Measurements from ENCODE around the gene WASF3.
"Not testable (repeated sequence)": the region's sequence is repeated elsewhere in the genome, so short reads cannot be mapped to it uniquely, and the experiment has no call there.

Gene WASF3

DNA sequence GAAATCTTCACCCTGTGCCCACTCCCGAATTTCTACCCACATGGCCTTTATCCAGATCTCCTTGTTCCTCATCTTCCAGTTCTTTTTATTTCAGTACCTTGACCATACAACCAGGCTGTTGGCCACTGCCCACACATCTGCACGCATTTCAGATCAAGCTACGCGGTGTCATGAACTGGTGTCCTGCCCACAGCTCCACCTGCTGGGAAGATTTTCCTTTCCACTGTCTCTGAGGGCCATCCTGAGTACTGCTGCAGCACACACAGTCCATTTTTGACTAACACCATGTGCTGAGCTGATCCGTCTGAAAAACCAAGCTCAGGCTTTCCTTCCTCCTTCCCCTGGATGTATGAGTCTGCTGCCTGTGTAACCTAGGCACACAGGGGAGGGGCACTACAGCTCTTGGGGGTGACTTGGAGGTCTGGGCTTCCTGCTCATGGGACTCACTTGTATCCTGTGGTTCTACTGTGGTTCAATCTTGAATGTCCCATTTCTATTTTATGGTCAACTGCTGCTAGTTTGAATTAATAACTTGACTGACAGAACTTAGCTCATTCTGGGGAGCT lies 71.9 kb downstream of the WASF3 start:
- no peak for DNase-seq (ENCODE audit: low read depth in 2 of 2)

DNA sequence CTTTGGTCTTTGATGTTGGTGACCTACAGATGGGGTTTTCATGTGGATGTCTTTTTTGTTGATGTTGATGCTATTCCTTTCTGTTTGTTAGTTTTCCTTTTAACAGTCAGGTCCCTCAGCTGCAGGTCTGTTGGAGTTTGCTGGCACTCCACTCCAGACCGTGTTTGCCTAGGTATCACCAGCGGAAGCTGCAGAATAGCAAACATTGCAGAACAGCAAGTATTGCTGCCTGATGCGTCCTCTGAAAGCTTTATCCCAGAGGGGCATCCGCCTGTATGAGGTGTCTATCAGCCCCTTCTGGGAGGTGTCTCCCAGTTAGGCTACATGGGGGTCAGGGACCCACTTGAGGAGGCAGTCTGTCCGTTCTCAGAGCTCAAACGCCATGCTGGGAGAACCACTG lies 78.2 kb downstream of the WASF3 start:
- not testable (repeated sequence) for DNase-seq (ENCODE audit: low read depth in 2 of 2)

DNA sequence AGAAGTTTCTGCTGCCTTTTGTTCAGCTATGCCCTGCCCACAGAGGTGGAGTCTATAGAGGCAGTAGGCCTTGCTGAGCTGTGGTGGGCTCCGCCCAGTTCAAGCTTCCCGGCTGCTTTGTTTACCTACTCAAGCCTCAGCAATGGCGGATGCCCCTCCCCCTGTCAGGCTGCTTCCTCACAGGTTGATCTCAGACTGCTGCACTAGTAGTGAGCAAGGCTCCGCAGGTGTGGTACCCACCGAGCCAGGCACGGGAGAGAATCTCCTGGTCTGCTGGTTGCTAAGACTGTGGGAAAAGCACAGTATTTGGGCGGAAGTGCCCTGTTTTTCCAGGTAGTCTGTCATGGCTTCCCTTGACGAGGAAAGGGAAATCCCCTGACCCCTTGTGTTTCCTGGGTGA lies 78.6 kb downstream of the WASF3 start:
- DNase-seq (ENCODE audit: low read depth in 2 of 2) = not testable (repeated sequence)

DNA sequence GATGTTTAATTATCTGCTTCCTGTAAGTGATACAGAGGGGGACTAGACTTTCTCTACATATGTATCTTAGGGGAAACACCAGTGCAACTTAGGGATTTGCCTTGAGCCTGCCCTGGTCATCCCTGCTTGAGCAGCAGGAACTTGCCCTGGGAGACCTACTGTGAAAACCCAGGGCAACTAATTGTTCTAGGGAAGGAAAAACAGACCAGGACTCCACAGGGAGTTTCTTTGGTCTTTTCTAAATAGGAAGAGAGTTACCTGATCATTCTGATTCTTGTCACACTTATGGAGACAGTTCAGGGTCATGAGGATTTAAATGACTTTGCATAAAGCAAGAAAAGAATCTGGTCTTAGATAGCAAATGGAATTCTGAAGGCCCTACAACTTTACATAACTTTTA lies 89.1 kb downstream of the WASF3 start:
- no peak for DNase-seq (ENCODE audit: low read depth in 2 of 2)

DNA sequence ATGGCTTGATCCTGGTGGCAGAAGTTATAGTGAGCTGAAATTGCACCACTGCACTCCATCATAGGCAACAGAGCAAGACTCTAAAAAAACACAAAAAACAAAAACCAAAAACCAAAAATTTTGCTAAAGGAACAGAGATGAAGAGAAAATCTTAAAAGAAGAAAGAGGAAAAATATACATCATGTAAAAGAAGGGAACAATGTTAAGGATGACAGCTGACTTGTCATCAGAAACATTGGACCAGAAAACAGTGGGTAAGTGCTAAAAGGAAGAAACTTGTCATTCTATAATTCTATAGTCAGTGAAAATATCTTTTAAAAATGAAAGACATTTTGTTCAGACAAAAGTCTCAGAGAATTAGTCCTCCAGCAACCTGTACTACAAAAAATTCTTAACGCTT lies 93.8 kb downstream of the WASF3 start:
- DNase-seq (ENCODE audit: low read depth in 2 of 2) = no peak

DNA sequence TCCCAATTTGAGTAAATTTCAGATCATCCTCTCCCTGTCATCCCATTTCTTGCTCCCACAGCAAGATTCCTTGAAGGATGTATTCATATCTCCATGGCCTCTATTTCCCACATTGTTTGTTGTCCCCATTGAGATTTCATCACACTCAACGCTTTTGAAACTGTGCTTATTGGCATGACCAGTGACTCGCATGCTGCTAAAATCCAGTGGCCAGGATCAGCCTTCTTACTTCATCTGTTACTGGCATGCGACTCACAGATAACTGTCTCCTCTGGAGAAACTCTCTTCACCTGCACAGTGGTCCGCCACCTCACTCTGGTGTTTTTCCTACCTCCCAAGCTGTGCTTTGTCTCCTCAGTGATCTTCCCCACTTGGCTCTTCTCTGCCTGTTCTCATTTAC lies 95.8 kb downstream of the WASF3 start:
- DNase-seq (ENCODE audit: low read depth in 2 of 2) = no peak

DNA sequence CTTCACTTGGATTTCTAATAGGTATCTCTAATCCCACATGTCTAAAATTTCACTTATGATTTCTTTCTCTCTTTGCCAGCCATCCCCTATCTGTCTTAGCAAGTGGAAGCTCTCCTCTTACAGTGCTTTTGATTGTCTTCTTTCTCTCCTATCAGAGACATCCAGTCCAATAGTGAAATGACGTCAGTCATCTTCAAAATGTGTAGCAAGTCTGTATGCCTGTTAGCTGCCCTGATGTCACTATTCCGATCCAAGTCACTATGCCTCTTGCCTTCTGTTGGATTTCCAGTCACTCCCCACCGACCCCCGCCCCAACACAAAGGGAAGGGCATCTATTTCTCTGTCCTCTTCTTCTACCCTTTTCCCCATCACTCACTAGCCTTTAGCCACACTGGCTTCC lies 96.4 kb downstream of the WASF3 start:
- no peak for DNase-seq (ENCODE audit: low read depth in 2 of 2)

DNA sequence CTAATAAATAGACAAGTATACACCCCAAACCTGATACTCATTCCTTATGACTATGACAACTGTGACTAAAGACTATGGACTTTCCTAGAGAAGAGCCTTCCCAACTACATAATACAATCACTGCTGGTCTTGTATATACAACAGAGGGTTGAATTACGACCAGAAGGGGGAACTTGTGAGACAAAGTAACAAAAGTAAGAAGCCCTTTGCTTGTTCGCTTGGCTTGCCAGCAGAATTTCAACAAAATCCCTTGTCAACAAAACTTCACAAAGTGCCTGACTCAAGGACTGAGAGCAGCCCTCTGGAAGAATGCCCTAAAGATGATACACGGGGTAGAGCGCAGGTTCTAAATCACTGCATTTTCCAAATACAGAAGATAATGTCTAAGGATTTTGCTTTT lies 99.4 kb downstream of the WASF3 start:
- no peak for DNase-seq (ENCODE audit: low read depth in 2 of 2)

DNA sequence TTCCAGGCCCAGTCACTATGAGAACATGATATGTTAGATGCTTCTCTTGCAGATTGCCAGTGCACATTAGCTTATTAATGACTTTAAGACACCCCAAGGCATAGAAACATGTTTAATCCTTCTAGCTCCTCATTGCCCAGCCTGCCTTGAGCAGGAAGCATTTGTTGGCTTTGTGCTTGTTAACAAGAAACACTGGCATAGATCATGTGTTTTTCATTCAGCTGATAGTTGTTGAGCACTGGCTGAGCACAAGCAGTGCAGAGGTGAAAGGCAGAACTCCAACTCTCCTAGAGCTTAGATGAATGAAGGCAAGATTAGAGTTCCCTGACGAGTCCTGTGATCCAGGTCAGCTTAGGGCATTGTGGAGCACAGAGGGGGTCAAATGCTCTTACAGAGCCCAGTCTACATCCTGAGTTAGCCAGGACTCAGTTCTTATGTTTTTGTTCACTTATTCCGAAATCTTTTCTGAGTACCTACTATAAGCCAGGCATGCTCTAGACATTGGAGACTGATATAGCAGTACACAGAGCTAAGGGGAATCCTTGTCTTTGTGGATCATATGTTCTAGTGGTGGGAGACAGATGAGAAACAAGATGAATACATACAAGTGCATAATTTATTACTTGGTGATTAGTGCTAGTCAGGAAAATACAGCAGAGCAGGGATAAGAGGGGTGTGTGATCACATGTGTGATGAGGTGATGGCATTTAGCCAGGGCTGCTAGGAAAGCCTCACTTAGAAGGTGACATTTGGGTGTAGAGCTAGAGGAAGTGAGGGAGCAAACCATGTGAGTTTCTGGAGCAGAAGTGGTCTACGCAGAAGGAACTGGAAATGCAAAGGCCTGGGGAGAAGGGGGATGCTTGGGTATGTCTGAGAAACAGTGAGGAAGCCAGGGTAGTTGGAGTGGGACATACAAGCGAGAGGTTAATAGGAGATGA lies 101.2 kb downstream of the WASF3 start:
- no peak for DNase-seq (ENCODE audit: low read depth in 2 of 2)

DNA sequence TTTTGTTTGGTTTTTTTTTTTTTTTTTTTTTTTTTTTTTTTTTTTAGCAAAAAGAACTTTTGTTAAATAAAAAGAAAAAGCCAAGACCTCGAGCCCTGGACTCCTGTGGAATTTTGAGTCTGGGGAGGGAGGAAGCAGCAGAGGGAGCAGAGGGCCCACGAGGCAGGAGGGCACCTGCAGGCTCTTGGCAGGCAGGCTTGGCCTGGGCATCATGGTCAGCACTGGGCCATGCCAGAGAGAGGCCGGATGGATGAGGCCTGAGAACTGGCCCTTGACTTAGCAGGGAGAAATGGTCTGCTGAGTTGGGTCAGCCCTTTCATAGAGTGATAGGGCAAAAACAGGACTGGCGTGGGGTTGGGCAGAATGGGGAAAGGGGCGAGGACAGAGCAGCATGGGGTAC lies 102.7 kb downstream of the WASF3 start:
- DNase-seq (ENCODE audit: low read depth in 2 of 2) = no peak

DNA sequence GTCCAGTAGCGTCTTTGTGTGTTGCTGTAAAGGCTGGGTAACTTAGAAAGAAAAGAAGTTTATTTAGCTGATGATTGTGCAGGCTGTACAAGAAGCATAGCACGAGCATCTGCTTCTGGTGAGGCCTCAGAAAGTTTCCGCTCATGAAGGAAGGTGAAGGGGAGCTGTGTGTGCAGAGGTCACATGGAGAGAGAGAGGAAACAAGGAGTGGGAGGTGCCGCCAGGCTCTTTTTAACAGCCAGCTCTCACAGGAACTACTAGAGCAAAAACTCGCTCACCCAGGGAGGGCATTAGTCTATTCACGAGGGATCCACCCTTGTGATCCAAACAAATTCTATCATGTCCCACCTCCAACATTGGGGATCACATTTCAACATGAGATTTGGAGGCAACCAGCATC lies 103.3 kb downstream of the WASF3 start:
- DNase-seq (ENCODE audit: low read depth in 2 of 2) = no peak

DNA sequence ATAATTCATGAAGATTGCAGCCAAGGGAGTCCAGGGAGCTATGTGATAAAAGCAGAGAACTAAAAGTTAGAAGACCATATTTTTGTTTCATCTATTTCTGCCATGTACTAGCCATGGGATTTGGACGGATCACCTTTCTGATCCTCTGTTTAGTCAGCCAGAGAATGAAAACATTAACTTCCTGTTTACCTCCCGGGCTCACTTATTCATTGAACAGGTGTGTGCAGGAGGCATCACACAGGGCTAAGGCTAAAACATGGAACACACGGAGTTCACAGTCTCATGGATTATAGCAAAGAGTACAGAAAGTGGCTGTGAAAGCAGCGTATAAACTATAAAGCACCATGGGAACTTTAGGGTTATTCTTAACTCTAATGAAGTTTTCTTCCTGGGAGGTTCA lies 106.3 kb downstream of the WASF3 start:
- DNase-seq (ENCODE audit: low read depth in 2 of 2) = no peak

DNA sequence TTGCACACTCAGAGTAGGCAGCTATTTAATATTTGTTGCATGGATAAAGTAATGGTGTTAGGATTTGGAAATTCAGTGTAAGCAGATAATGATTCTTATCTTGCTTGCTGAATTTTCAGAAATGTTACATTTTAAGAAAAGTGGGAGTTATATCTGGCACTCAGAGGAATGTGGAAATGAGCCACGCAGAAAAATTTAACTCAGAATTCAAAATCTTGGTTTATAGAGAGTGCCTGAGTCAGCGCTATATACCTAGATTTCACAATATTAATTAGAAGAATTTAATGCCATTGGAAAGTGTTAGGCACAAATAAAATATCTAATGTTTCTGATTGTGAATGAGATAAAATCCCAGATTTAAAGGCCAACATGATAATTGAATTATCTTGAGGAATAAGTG lies 106.8 kb downstream of the WASF3 start:
- no peak for DNase-seq (ENCODE audit: low read depth in 2 of 2)

DNA sequence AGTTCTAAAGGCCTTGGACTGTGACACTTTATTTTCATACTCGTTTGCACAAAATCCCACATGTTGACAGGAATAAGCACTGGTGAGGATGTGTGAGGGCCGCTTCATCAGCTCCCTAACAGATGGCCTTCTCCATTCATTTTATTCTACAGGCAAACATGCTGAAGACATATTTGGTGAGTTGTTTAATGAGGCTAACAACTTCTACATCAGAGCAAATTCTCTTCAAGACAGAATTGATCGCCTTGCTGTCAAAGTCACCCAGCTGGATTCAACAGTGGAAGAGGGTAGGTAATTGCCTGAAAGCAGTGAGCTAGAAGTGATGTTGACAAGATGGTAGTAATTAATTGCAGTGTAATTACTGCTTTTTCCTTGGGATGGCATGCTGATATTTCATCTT lies 107.4 kb downstream of the WASF3 start:
- no peak for DNase-seq (ENCODE audit: low read depth in 2 of 2)

DNA sequence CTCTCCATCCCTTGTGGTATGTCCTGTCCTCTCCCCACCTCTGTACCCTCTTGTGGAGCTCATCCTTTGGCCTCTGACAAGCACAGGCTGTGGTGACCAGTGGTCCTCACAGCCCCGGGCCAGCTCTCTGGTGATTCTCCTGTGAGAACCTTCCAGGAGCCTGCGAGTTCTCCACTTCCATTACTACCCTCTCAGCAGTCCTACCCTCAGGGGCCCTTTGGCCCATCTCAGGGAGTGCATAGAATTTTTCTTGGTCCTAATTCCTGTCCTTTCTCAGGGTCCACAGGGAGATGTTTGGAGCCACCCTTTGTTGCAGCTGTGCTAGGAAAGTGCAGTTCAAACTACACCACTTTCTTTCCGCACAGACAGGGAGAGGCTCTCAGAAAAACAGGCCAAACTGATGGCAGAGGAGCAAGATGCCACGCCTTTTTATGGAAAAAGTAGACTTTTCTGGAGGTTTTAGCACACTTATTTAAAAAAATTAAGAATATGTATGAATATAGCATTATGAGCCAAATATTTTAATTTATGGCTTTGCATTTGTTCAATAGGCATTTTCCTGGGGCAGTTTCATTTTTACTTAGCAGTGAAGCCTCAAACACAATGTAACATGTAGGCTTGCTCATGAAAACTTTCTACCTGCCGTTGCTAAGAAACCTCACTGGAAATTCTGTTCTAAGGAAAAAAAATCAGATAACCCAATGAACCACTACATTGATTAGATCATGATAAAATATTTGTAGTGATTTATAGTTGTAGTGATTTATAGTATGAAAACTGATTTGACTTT lies 111.1 kb downstream of the WASF3 start:
- no peak for DNase-seq (ENCODE audit: low read depth in 2 of 2)

DNA sequence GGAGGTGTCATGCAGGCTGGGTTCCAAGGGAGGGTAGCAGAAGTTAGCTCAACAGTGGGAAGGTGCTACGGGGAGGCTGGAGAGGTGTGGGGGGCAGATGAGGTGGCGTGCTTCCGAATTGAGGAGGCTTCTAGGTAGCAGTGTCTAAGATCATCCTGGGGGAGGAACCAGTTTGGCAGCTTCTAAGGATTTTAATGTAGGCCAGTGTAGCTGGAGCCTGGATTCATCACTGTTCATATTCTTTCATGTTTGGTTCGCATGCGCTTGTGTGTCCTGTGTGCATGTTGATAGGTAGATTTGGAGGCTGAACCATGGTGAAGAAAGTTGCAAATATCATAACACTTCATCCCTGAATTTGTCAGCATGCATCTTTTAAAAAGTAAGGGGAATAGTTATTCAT lies 116.4 kb downstream of the WASF3 start:
- no peak for DNase-seq (ENCODE audit: low read depth in 2 of 2)

DNA sequence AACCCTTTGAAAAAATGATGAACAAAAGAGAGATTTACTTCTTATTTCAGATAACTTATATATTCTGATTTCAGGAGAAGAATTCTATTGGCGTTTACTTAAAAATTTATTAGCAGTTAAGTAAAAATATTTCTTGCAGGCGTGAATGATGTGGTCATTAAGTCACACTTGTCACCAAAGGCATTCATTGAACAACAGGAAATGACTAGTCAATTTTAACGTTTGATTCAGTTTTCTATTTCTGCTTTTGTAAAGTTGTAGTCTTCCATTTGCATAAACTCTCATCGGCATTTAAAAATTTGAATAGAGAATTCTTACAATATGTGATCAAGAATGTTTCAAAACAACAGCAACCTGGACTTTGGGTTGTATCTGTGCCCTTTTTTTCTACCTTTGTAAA lies 119.7 kb downstream of the WASF3 start:
- DNase-seq (ENCODE audit: low read depth in 2 of 2) = no peak

DNA sequence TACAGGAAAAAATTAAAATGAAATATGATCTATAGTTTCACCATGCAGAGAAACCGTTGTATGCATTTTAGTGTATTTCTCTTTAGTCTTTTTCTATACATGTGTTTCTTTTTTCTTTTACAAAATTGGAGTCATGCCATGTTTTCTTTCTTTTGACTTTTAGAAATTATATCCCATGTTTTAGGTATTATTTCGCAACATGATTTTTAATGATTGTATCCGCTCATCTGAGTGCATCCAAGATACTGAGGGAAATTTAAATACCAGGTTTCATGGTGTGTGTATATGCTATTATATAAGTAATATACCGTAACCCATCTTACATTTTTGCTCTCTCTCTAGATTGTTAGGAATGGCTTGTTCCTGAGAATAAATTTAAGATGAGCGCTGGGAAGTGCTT lies 120.8 kb downstream of the WASF3 start:
- DNase-seq (ENCODE audit: low read depth in 2 of 2) = no peak

DNA sequence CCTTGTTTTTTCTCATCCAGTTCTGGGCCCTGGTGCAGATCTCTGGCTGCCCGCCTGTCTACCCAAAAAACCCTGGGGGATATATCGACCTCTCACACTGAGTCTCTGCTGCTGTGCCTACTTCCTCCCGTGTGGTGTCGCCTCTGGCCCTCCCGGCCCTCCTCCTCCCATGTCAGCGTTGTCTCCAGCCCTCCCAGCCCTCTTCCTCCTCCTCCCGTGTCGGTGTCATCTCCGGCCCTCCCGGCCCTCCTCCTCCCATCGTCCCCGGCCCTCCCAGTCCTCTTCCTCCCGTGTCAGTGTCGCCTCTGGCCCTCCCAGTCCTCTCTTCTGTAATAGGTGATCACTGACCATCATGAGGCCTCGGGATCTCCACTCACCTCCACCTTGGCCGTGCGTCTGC lies 121.3 kb downstream of the WASF3 start:
- no peak for DNase-seq (ENCODE audit: low read depth in 2 of 2)

DNA sequence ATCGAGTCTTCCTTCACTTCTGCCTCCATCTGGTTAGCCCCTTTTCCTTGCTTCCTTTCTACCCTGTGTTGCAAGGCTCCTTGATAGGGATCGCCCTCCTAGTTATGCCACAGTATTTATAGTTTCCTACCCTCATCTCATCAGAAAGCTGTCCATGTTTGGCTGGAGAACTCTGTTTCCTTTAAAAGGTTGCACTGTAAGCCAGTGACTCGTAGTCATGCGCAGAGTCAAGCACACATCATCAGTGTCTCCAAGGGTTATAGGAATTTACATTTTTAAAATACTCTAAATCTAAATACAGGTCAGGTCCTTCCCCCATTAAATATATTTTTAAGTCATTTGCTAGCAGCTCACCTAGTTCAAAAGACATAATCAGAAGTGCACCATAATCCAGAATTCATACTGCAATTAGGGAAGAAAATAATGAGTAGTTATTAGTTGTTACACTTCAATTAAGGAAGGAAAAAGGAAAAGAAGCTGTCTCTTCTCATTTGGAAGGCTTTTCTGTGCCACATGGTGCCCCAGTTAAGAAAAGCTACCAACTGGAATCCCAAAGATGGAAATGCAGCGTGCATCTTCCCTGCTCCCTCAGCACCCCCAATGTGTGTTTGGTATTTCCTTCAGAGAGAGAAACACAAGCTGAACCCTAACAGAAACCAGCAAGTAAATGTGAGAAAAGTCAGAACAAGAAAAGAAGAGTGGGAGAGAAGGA lies 122.1 kb downstream of the WASF3 start:
- no peak for DNase-seq (ENCODE audit: low read depth in 2 of 2)

DNA sequence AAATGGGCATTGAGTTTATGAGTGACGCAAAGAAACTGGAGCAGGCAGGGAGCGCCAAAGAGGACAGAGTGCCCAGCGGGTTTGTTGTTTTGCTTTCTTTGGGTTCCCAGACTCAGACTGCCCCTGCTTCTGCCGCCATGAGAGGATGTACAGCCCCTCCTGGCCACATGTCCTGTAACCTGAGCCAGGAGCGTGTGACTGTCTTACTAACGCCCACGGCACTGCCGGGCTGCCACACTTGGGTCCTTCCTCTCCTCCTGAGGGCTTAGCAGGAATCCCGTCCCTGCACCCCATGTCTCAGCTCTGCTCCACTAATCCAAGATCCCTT lies 122.6 kb downstream of the WASF3 start:
- DNase-seq (ENCODE audit: low read depth in 2 of 2) = no peak

DNA sequence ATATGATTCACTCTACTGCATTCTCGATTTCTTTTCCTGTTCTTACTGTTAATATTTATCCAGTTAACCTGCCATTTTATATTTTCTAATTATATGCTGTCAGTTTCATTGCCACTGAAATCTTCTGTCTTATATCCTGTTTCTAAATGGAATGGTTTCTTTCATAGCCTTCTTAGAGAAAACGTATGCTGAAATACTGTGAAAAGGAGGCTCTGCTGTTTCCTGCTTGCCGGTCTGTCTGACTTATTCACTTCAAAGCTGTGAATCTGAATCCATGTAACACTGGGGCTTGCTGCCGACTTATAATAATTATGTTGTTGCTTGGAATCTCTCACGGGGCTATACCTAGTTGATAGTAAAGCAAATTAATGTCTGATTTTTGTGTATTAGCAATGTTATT lies 123.1 kb downstream of the WASF3 start:
- DNase-seq (ENCODE audit: low read depth in 2 of 2) = no peak
